IMR-90 (cell line): Measurements from ENCODE around the gene MARS1.
"Not testable (repeated sequence)": the region's sequence is repeated elsewhere in the genome, so short reads cannot be mapped to it uniquely, and the experiment has no call there.

Experiments
- BHLHE40 ChIP-seq: fragments of 150-350 bp; IDR thresholded peaks from 2 replicates; pipeline ENCODE4 v1.6.1; 2016; ENCODE audit warnings: mild to moderate bottlenecking, low read depth, low read length
- CEBPB ChIP-seq: IDR thresholded peaks from 2 replicates; pipeline ENCODE4 v1.6.1; 2012; ENCODE audit warnings: low read depth, low read length, improper control_type of control experiment
- CHD1 ChIP-seq: IDR thresholded peaks from 2 replicates; pipeline ENCODE4 v1.6.1; 2012; ENCODE audit warnings: low read depth, low read length, improper control_type of control experiment
- CTCF ChIP-seq: conservative IDR thresholded peaks from 2 replicates; pipeline ENCODE4 v1.5.1; 2012; ENCODE audit warnings: mild to moderate bottlenecking, low read depth, low read length, improper control_type of control experiment
- FOS ChIP-seq: fragments of 150-350 bp; IDR thresholded peaks from 2 replicates; pipeline ENCODE4 v1.6.1; 2016; ENCODE audit warnings: low read depth, low read length
- MAFK ChIP-seq: IDR thresholded peaks from 2 replicates; pipeline ENCODE4 v1.6.1; 2012; ENCODE audit warnings: low read depth, low read length, improper control_type of control experiment
- MAZ ChIP-seq: IDR thresholded peaks from 2 replicates; pipeline ENCODE4 v1.6.1; 2012; ENCODE audit warnings: low read depth, mild to moderate bottlenecking, low read length, improper control_type of control experiment, moderate library complexity, borderline replicate concordance
- MXI1 ChIP-seq: IDR thresholded peaks from 2 replicates; pipeline ENCODE4 v1.6.1; 2012; ENCODE audit warnings: low read depth, mild to moderate bottlenecking, low read length, moderate library complexity, borderline replicate concordance
- NFE2L2 ChIP-seq: fragments of 150-350 bp; IDR thresholded peaks from 2 replicates; pipeline ENCODE4 v1.6.1; 2016; ENCODE audit warnings: low read depth, mild to moderate bottlenecking, low read length
- POLR2A ChIP-seq: IDR thresholded peaks from 2 replicates; pipeline ENCODE4 v1.6.1; 2012; ENCODE audit warnings: mild to moderate bottlenecking, low read depth, low read length
- RAD21 ChIP-seq: IDR thresholded peaks from 2 replicates; pipeline ENCODE4 v1.6.1; 2012; ENCODE audit warnings: low read length, improper control_type of control experiment
- RCOR1 ChIP-seq: IDR thresholded peaks from 2 replicates; pipeline ENCODE4 v1.6.1; 2012; ENCODE audit warnings: mild to moderate bottlenecking, low read length, improper control_type of control experiment; ENCODE audit not compliant: insufficient replicate concordance
- RFX5 ChIP-seq: IDR thresholded peaks from 2 replicates; pipeline ENCODE4 v1.8.0; 2012; ENCODE audit warnings: low read depth, mild to moderate bottlenecking, low read length, moderate library complexity
- USF2 ChIP-seq: fragments of 150-350 bp; IDR thresholded peaks from 2 replicates; pipeline ENCODE4 v1.6.1; 2017; ENCODE audit warnings: mild to moderate bottlenecking, antibody characterized with exemption, low read length, low read depth

- TF ChIP-seq CTCF, POLR2A, BHLHE40, RAD21, RCOR1, MAFK, FOS, CHD1, MXI1, RFX5, CEBPB, USF2, MAZ, NFE2L2: not testable (repeated sequence)
Measured at GRCh38 chr12:57506541-57506940, 18.7 kb downstream of the MARS1 start.
